Endothelial cell of umbilical vein (primary cell): ENCODE results near the gene GLI3. TPM values are rescaled to one million over a fixed set of nuclear protein-coding genes. Genes with fewer than 3 reads are reported as not detected.

ENCODE experiments used
- BruUV-seq: library from RNA; stranded (reverse); fragments of 400-500 nt; replicated peaks from 2 replicates; lab custom pipeline; 2021; lab: Mats Ljungman, UMichigan
- CTCF ChIA-PET: fragments of 300-600, 350-600 bp; sonication (Branson Sonifier 250); formaldehyde crosslinking; loops from one replicate; lab custom pipeline; 2021; ENCODE audit warnings: antibody characterized with exemption, inconsistent platforms; lab: Charles Lee
- POLR2A ChIA-PET: fragments of 300-600, 350-600 bp; sonication (Branson Sonifier 250); formaldehyde crosslinking; loops from one replicate; lab custom pipeline; 2021; ENCODE audit warnings: antibody characterized with exemption, inconsistent platforms; lab: Charles Lee
- DNase-seq: peaks from one replicate; pipeline ENCODE4 v3.0.0-alpha.2; 2011; ENCODE audit warnings: low read depth, low spot score
- FAIRE-seq: peaks from 2 replicates; lab custom pipeline; 2011; peaks lifted over from hg19 to GRCh38; lab: Jason Lieb, UNC
- H2AFZ ChIP-seq: 2 replicates; pipeline ENCODE4 v1.6.0; 2012; ENCODE audit warnings: low read depth, low read length, control low read depth, inconsistent platforms
- H3K27ac ChIP-seq: 2 replicates; pipeline ENCODE4 v1.5.1; 2011; ENCODE audit warnings: low read depth, mild to moderate bottlenecking, control low read depth, low read length, moderate library complexity; ENCODE audit not compliant: insufficient read depth
- H3K27me3 ChIP-seq, 2 experiments: 2 replicates each; pipeline versions ENCODE4 v1.6.0 to v1.6.1; 2011; ENCODE audit warnings: low read length in 2 of 2, mixed read lengths in 1 of 2; ENCODE audit not compliant: control insufficient read depth in 2 of 2, insufficient read depth in 2 of 2
- H3K36me3 ChIP-seq, 2 experiments: 2 replicates in 1 of 2; 3 replicates in 1 of 2; pipeline ENCODE4 v1.5.1; 2011; ENCODE audit warnings: low read length in 2 of 2, mild to moderate bottlenecking in 1 of 2, moderate library complexity in 1 of 2; ENCODE audit not compliant: control insufficient read depth in 2 of 2, insufficient read depth in 2 of 2; ENCODE audit errors: extremely low read depth in 1 of 2
- H3K4me1 ChIP-seq: 3 replicates; pipeline ENCODE4 v1.5.1; 2011; ENCODE audit warnings: mild to moderate bottlenecking, low read length; ENCODE audit not compliant: control insufficient read depth, insufficient read depth; ENCODE audit errors: extremely low read depth
- H3K4me2 ChIP-seq: 2 replicates; pipeline ENCODE4 v1.6.1; 2011; ENCODE audit warnings: low read length, control low read depth, mixed read lengths; ENCODE audit not compliant: insufficient read depth
- H3K4me3 ChIP-seq, 3 experiments: fragments of 200-600 bp in 1 of 3; sonication (generic), shearing (Covaris generic) in 1 of 3; replicated peaks in 1 of 3; 2 replicates each; pipeline ENCODE4 v1.5.1; 2011 to 2016; ENCODE audit warnings: control low read depth in 3 of 3, low read length in 3 of 3, mild to moderate bottlenecking in 2 of 3, inconsistent platforms in 1 of 3, low read depth in 1 of 3, moderate library complexity in 1 of 3; ENCODE audit not compliant: insufficient read depth in 1 of 3
- H3K79me2 ChIP-seq: 2 replicates; pipeline ENCODE4 v1.6.0; 2012; ENCODE audit warnings: low read length, inconsistent platforms; ENCODE audit not compliant: control insufficient read depth, insufficient read depth
- H3K9ac ChIP-seq: replicated peaks from 2 replicates; pipeline ENCODE3; 2011; ENCODE audit warnings: low read length, control low read depth; ENCODE audit not compliant: insufficient read depth; ENCODE audit errors: extremely low read depth
- H3K9me1 ChIP-seq: replicated peaks from 3 replicates; pipeline ENCODE4 v1.6.0; 2011; ENCODE audit warnings: mild to moderate bottlenecking, low read length; ENCODE audit not compliant: control insufficient read depth, insufficient read depth; ENCODE audit errors: extremely low read depth
- H3K9me3 ChIP-seq: replicated peaks from 2 replicates; pipeline ENCODE4 v1.5.1; 2012; ENCODE audit warnings: low read length, inconsistent platforms; ENCODE audit not compliant: control insufficient read depth, insufficient read depth
- H4K20me1 ChIP-seq: replicated peaks from 2 replicates; pipeline ENCODE3; 2011; ENCODE audit warnings: mild to moderate bottlenecking, low read length; ENCODE audit not compliant: control insufficient read depth, insufficient read depth; ENCODE audit errors: extremely low read depth
- EZH2 ChIP-seq: IDR thresholded peaks from 2 replicates; pipeline ENCODE4 v1.6.1; 2012; ENCODE audit warnings: borderline replicate concordance, low read depth, mild to moderate bottlenecking, moderate library complexity, low read length, inconsistent platforms; ENCODE audit not compliant: severe bottlenecking
- FOS ChIP-seq: IDR thresholded peaks from 2 replicates; pipeline ENCODE4 v1.6.1; 2011; ENCODE audit warnings: mild to moderate bottlenecking, low read length, moderate library complexity, borderline replicate concordance; ENCODE audit not compliant: insufficient read depth
- GATA2 ChIP-seq: IDR thresholded peaks from 2 replicates; pipeline ENCODE4 v1.7.0; 2011; ENCODE audit warnings: low read depth, mild to moderate bottlenecking, moderate library complexity, mixed read lengths, low read length; ENCODE audit not compliant: insufficient read length, insufficient read depth
- JUN ChIP-seq: IDR thresholded peaks from 2 replicates; pipeline ENCODE4 v1.6.1; 2011; ENCODE audit warnings: borderline replicate concordance, low read depth; ENCODE audit not compliant: insufficient read length, insufficient read depth
- MYC ChIP-seq: IDR thresholded peaks from one replicate; pipeline ENCODE4 v1.6.1; 2011; ENCODE audit warnings: mild to moderate bottlenecking, low read depth, low read length
- POLR2A ChIP-seq: IDR thresholded peaks from 2 replicates; pipeline ENCODE4 v1.6.1; 2012; ENCODE audit warnings: low read depth, mild to moderate bottlenecking, control low read depth, low read length
- POLR2AphosphoS5 ChIP-seq: IDR thresholded peaks from 2 replicates; pipeline ENCODE4 v1.6.1; 2012; ENCODE audit warnings: low read depth, mild to moderate bottlenecking, control low read depth, low read length, moderate library complexity; ENCODE audit not compliant: insufficient read depth
- dilution Hi-C: fragments of 300-500 bp; cut with MboI; formaldehyde crosslinking; loops from one replicate; pipeline ENCODE4 v1.15.0; 2019; ENCODE audit warnings: low sequenced_read_pairs; ENCODE audit not compliant: extremely low pct_ligation_motif_present
- intact Hi-C: fragments of 100-400 bp; cut with micrococcal nuclease; formaldehyde crosslinking; loops from one replicate; pipeline ENCODE4 v1.10.0; 2022
- polyA plus RNA-seq, 4 experiments: library from polyadenylated mRNA; depleted of rRNA in 3 of 4; stranded (reverse) in 3 of 4; unstranded in 1 of 4; fragments of >200 nt; gene quantifications; 2 replicates each; pipeline versions ENCODE4 v1.2.1 to v1.2.3, GENCODE V29; 2011 to 2012; ENCODE audit warnings: missing spikeins in 1 of 4
- total RNA-seq: library from RNA; stranded (reverse); gene quantifications from 2 replicates; pipeline ENCODE4 v1.2.3, GENCODE V29; 2021
- TF ChIP-seq, protein P1 (sequence below): IDR thresholded peaks from 2 replicates; pipeline ENCODE4 v1.6.1; 2011; ENCODE audit not compliant: insufficient read depth, insufficient read length
- TF ChIP-seq, protein P2 (sequence below), 2 donors: IDR thresholded peaks; 1 replicate in 1 of 2; 2 replicates in 1 of 2; pipeline ENCODE4 v1.5.1; 2011; ENCODE audit warnings: low read length in 2 of 2, mild to moderate bottlenecking in 2 of 2, moderate library complexity in 2 of 2, control low read depth in 1 of 2, inconsistent platforms in 1 of 2, low read depth in 1 of 2; ENCODE audit not compliant: insufficient read depth in 1 of 2; ENCODE audit errors: extremely low read depth in 1 of 2

GLI3 gene
- total and polyA plus RNA-seq, 2 donors (not counting 3 experiments of a cell fraction or from before 2014, with no cell fraction given), result 6.0 to 24.9 TPM

DNA sequence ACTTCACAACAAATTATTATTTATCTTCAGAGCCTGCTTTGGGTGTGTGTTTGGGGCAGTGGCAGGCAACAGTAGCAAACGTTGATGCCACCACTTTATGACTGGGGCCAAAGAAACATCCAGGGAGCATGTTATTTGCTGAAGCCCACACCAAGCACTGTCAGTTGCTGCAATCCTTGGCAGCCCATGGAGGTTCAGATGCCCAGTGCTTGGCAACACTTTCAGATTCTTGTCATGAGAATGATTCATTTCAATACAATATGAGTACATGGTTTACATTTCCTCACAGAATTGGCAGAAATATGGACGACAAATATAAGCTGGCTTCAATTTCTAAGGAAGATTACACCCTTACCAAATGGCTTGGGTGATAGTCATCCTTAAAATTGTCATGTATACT lies 46.5 kb upstream of the GLI3 start:
- Histone ChIP-seq H3K79me2 (no peaks in the 10 kb centered on the region), H4K20me1 (no peaks in the 10 kb centered on the region), H3K4me3 (no peak overlapping the region), H3K27me3 (peaks cover 6 to 11% of the 10 kb centered on the region in 2 experiments), H3K27ac (no peak overlapping the region), H3K4me2 (no peak overlapping the region), H3K9me1 (no peaks in the 10 kb centered on the region), H3K4me1 (no peaks in the 10 kb centered on the region), H3K9me3 (no peaks in the 10 kb centered on the region), H2AFZ (no peak overlapping the region), H3K9ac (no peak overlapping the region), H3K36me3 (no peaks in the 10 kb centered on the region)
- POLR2A ChIA-PET, result no interaction called here
- dilution Hi-C loops, result no loop called here
- DNase-seq, result no peak
- intact Hi-C loops, result no loop called here
- no peak for FAIRE-seq
- TF ChIP-seq GATA2, result no peak
- TF ChIP-seq EZH2, result no peak
- TF ChIP-seq, protein P1, sequence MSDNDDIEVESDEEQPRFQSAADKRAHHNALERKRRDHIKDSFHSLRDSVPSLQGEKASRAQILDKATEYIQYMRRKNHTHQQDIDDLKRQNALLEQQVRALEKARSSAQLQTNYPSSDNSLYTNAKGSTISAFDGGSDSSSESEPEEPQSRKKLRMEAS, result no peak
- TF ChIP-seq POLR2A, result no peak
- TF ChIP-seq POLR2AphosphoS5, result no peak
- TF ChIP-seq, protein P2, sequence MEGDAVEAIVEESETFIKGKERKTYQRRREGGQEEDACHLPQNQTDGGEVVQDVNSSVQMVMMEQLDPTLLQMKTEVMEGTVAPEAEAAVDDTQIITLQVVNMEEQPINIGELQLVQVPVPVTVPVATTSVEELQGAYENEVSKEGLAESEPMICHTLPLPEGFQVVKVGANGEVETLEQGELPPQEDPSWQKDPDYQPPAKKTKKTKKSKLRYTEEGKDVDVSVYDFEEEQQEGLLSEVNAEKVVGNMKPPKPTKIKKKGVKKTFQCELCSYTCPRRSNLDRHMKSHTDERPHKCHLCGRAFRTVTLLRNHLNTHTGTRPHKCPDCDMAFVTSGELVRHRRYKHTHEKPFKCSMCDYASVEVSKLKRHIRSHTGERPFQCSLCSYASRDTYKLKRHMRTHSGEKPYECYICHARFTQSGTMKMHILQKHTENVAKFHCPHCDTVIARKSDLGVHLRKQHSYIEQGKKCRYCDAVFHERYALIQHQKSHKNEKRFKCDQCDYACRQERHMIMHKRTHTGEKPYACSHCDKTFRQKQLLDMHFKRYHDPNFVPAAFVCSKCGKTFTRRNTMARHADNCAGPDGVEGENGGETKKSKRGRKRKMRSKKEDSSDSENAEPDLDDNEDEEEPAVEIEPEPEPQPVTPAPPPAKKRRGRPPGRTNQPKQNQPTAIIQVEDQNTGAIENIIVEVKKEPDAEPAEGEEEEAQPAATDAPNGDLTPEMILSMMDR (IDR thresholded peaks at IDR 0.05; ENCODE audit: extremely low read depth in 1 of 2, insufficient read depth in 1 of 2, low read depth in 1 of 2, low read length in 2 of 2), result no peak
- no peak for TF ChIP-seq MYC
- TF ChIP-seq JUN, result no peak
- TF ChIP-seq FOS, result no peak
- CTCF ChIA-PET, result interaction anchor here (1.6 kb wide), 1 partner anchor 24 kb away, joined by 3 read pairs; no protein-coding TSS in a partner anchor
- BruUV-seq, result no TSS peak
